DMS114 treated with DMSO at 0.1 percent for 48 hours (cell line): ENCODE results near the gene BRD7.

ENCODE experiments used
- DNase-seq: peaks from one replicate; lab custom pipeline; 2025; ENCODE audit not compliant: unreplicated experiment; lab: John Stamatoyannopoulos, UW

BRD7 gene

DNA sequence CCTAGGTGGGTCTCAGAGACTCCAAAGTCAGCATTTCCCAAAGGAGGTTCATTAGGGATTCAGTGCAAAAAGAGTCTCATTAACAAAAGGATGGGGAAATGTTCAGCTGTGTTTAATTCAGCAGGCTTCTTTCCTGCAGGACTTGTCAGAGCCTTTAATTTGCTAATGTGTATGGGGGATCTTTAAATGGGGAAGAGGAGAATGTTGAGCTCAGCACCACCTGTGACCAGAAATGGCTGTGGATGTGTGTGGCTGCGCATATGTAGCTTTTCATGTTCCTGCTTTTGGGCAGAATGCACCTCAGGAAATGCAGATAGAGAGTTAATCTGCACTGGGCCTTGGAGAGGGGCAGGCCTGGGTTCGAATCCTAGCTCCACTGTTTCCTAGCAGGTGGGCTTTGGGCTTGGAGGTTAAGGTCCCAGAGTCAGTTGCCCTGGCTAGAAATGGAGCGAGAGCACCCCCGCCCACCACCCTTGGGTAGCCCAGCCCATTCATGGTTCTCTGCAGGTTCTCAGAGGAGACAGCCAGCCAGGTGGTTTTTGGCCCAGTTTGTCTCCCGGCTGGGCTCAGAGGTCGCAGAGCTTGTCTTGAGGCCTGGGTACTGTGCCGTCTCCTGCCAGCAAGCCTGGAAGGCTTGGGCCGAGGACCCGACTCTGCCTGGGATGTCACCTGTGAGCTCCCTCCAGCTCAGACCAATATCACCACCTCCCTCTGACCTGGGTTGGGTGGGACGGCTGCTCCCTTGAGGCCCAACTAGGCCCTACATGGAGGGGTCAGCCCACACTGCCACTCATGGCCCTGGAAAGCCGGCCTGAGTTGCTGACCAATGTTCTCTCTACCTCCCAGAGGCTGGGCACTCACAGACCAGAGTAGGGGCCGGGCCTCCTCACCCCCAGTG, 93.1 kb downstream of the BRD7 start:
- no peak for DNase-seq

GRCh38 chr16:50275098-50275415, 93.7 kb downstream of the BRD7 start:
- no peak for DNase-seq

GRCh38 chr16:50274326-50275097, 94.3 kb downstream of the BRD7 start:
- no peak for DNase-seq

- DNase-seq = no peak
Measured at GRCh38 chr16:50273888-50274325, 94.9 kb downstream of the BRD7 start.

- DNase-seq = no peak
Measured at GRCh38 chr16:50273382-50273690, 95.5 kb downstream of the BRD7 start.

DNA sequence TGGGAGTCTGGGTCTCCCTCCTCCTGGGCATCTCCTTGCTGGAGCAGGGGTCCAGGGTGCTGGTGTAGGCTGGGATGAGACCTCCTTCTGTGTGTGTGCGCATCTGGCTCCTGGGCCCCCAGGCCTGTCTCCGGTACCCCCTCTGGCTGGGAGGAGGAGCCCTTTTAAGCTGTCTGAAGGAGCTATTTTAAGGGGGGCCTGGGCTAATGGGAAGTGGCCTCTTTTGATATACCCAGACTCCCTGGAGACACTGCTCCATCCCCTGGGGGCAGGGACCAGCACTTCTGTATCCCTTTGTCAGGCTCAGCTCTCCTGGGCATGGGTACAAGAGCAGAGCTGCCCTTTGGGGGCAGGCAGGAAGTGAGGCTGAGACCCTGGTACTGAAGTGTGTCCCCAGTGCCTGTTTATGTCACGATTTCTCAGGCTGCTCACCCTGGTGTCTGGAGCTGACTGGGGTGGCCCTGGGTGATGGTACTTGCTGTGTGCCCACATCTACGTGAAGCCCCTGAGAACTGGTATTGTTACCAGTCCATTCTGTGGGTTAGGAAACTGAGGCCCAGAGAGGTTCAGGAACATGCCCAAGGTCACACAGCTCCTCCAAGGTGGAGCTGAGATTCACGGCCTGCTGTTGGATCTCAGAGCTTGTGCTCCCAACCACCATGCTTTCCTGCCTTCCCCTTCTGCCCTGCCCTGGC, 96.0 kb downstream of the BRD7 start:
- no peak for DNase-seq

DNA sequence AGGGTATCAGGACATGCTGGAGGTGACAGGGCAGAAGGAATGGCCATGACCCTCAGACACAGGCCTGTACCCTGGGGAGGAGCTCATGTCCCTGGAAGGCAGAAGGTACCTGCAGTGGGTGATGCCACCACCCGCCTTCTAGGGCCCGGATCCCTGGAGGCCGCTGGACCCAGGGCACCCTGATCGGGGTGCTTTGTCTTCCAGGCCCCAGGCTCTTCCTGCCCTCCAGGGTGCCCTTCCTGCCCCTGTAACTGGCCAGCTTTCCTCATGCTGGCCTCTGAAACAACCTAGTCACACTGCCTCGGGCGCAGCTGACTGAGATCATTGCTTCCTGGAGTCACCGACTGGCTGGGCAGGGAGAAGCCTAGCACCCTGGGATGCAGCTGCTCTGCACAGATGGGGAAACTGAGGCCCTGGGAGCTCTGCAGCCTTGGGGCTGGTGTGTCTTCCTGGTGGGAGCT, 96.6 kb downstream of the BRD7 start:
- DNase-seq = no peak

- DNase-seq = no peak
Measured at GRCh38 chr16:50271148-50272041, 97.4 kb downstream of the BRD7 start.

GRCh38 chr16:50270510-50271147, 98.2 kb downstream of the BRD7 start:
- DNase-seq = no peak

DNA sequence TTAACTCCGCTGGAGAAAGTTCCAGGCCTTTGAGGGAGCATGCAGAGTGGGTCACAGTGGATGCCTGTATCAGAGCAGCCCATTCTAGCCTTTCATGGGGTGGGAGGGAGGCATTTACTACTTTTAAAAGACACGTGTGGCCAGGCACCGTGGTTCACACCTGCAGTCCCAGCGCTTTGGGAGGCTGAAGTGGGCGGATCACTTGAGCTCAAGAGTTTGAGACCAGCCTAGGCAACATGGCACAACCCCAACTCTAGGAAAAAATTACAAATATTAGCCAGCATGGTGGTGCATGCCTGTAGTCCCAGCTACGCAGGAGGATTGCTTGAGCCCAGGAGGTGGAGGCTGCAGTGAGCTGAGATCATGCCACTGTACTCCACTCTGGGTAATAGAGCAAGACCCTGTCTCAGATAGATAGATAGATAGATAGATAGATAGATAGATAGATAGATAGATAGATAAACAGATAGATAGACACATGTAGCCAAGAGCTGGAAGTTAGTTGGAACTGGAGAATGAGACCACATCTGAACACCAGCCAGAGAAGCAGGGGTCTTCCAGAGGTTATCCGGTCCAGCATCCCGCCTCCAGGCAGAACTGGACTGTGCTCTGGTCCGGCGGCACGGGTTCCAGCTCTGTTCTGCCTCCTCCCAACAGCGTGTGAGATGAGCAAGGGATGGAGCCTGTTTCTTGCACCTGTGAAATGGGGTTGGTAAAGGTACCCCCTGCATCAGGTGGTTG, 98.8 kb downstream of the BRD7 start:
- no peak for DNase-seq

DNA sequence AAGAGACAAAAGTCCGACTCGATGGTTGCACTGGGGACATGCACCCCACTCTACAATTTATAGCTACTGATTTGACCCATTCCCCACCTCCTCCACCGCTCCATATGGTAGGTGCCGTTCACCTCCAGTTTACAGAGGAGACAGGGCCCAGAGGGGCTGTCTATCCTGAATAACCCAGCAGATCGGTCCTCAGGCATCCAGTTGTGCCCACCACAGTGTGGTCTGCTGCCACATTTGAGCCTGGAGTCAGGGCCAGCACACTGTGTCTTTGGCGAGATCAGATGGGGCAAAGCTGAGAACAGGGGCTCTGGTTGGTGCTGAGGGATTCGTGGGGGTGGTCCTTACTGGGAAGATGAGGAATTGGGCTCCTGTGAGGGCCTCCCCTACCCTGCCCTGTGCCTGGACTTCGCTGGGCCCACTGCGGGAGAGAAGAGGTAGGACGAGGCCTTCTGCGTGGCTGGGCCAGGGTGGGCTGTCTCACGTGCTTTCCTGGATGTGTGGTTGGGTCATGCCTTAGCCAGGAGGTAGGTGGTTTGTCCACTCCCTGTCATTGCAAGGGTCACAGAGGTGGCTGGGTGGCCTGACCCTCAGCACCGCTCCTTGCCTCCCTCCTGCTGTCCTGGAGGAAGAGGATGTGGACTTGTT, 99.6 kb downstream of the BRD7 start:
- no peak for DNase-seq

- no peak for DNase-seq
Measured at GRCh38 chr16:50268352-50268751, 100.4 kb downstream of the BRD7 start.

GRCh38 chr16:50267651-50268050, 101.1 kb downstream of the BRD7 start:
- DNase-seq = no peak

DNA sequence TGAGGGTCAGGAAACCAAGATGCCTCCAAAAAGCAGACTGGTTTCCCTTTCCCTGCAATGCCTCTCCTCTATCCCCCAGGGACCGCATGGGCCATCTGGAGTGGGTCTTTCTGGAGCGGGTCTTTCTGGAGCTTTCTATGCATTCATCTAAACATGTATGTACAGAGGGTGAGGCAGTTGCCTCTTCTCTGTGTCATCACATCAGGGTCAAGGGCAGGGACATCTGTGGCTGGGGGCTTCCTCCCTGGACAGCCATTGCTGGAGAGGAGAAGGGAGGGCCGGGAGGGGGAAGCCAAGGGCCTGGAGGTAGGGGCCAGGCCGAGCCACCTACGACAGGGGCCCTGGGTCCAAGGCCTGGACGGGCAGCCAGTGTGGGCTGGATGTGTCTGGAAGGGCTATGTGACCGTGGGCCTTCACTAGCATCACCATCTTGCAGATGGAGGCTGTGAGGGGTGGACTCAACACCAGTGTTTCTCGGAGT, 101.6 kb downstream of the BRD7 start:
- DNase-seq = no peak

DNA sequence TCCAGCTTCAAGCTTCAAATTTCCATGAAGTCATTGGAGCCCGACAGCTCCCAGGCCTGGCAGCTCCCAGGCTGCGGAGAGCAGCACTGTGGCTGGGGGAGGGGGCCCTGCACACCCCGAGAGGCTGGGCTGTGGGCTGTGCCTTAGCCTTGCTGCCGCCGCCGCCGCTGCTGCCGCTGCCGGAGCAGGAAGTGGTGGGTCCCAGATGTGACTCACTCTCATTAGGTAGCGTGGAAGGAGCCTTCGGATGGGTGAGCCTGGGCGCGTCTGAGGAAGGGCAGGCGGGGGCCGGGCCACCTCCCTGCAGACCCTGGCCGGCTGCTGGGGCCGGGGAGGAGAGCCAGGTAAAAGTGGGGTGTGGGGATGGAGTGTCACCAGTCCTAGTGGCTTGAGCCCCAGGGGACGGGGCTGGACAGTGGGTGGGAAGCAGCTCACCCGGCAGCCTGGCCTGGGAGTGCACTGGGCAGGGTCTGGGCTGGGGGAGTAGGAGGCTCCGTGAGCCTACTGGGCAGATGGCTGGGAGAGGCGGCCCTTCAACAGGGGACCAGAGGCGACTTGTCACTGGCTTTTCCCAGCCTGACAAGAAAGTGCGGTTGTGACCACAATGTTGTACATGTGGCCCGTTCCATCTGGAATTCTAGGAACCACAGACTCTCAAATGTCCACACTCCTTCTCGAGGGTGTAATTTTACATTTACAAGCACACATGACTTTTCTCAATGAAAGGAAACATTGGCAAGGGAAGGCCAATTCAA, 102.3 kb downstream of the BRD7 start, which contains the start of gene ADCY7:
TSS of gene ADCY7 (plus strand) at position 215 of the 755 bp plus-strand sequence. CDS start 21,629 bp downstream, outside the sequence.
- DNase-seq = no peak
